NCI-H510A treated with DMSO at 0.1 percent for 48 hours (cell line): ENCODE measurements around the gene CADPS.
A peak's percentile ranks its signal among the peaks of the same experiment; 100 is the strongest.

Experiments used
- DNase-seq: peaks from one replicate; lab custom pipeline; 2025; lab: John Stamatoyannopoulos, UW

The CADPS gene

GRCh38 chr3:62556121-62556815, 318.9 kb downstream of the CADPS start:
- DNase-seq = no peak

GRCh38 chr3:62554264-62554799, 320.9 kb downstream of the CADPS start:
- DNase-seq = no peak

GRCh38 chr3:62553811-62554210, 321.4 kb downstream of the CADPS start:
- no peak for DNase-seq

- DNase-seq = no peak
Measured at GRCh38 chr3:62551556-62551955, 323.7 kb downstream of the CADPS start.

- DNase-seq = no peak
Measured at GRCh38 chr3:62550439-62550838, 324.8 kb downstream of the CADPS start.

- DNase-seq = no peak
Measured at GRCh38 chr3:62548528-62549205, 326.5 kb downstream of the CADPS start.

- DNase-seq = no peak
Measured at GRCh38 chr3:62546266-62546665, 328.9 kb downstream of the CADPS start.

GRCh38 chr3:62542185-62542584, 333.0 kb downstream of the CADPS start:
- DNase-seq = no peak

- DNase-seq = no peak
Measured at GRCh38 chr3:62539762-62540161, 335.5 kb downstream of the CADPS start.

- DNase-seq = no peak
Measured at GRCh38 chr3:62538691-62539356, 336.4 kb downstream of the CADPS start.

- DNase-seq = no peak
Measured at GRCh38 chr3:62534326-62534725, 340.9 kb downstream of the CADPS start.

GRCh38 chr3:62532796-62533195, 342.4 kb downstream of the CADPS start:
- DNase-seq = no peak

GRCh38 chr3:62531981-62532380, 343.2 kb downstream of the CADPS start:
- DNase-seq = no peak

GRCh38 chr3:62531493-62531892, 343.7 kb downstream of the CADPS start:
- no peak for DNase-seq

- DNase-seq = no peak
Measured at GRCh38 chr3:62529230-62529629, 346.0 kb downstream of the CADPS start.

GRCh38 chr3:62527474-62527873, 347.7 kb downstream of the CADPS start:
- DNase-seq = no peak

GRCh38 chr3:62525281-62525680, 349.9 kb downstream of the CADPS start:
- peak; percentile 6 for DNase-seq

- no peak for DNase-seq
Measured at GRCh38 chr3:62523672-62524071, 351.5 kb downstream of the CADPS start.

GRCh38 chr3:62521464-62522105, 353.6 kb downstream of the CADPS start:
- DNase-seq = no peak

GRCh38 chr3:62503516-62503915, 371.7 kb downstream of the CADPS start:
- DNase-seq = no peak

GRCh38 chr3:62502315-62503300, 372.6 kb downstream of the CADPS start:
- no peak for DNase-seq
